ENCODE data around the gene AADACL4.
A peak's percentile ranks its signal among the peaks of the same experiment; 100 is the strongest.

Gene AADACL4

DNA sequence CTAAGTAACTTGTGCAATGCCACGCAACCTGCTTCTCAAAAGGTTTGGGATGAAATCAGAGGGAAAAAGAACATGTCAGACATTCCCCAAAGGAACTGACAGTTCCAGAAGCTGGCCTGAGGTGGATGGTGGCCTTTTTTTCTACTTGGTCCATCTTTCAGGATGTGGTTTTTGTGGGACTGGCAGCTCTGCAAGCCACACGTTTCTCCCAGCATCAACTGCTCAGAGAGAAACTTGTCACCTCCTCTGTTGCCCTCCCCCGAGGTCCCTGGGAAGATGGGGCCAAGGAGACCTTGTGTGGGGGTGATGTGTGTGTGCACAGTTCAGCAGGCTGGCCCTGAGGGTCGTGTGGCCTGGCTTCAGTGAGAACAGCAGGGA is 23.4 kb upstream of the AADACL4 start:
- Histone ChIP-seq H3K9ac (ENCODE audit: low read length) (peak overlapping the region; percentile 49), H3K4me1 (ENCODE audit: insufficient read depth, low read length) (peaks cover 45% of the 10 kb centered on the region), H3K36me3 (ENCODE audit: insufficient read depth, low read length) (no peaks in the 10 kb centered on the region), H3K4me3 (ENCODE audit: low read depth in 1 of 2, low read length in 2 of 2) (no peak overlapping the region), H3K27ac (ENCODE audit: low read depth, low read length) (peak overlapping the region; percentile 97), H3K27me3 (ENCODE audit: control insufficient read depth in 1 of 2, insufficient read depth in 2 of 2, low read length in 2 of 2) (no peaks in the 10 kb centered on the region), H3K9me3 (ENCODE audit: low read length) (no peaks in the 10 kb centered on the region)

DNA sequence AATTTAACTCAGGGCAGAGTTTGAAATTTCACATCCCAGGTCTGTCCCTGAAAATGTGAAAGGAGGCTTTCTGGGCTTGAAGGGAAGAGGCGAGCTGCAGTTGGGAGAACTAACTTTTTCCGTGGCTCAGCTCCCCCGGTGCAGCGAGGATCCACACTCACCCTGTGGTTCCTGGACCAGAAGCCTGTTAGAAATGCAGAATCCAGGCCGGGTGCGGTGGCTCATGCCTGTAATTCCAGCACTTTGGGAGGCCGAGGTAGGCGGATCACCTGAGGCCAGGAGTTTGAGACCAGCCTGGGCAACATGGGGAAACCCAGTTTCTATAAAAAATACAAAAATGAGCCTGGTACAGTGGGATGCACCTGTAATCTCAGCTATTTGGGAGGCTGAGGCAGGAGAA is 23.0 kb upstream of the AADACL4 start:
- H3K27me3 ChIP-seq (ENCODE audit: control insufficient read depth in 1 of 2, insufficient read depth in 2 of 2, low read length in 2 of 2), result no peaks in the 10 kb centered on the region
- H3K9me3 ChIP-seq (ENCODE audit: low read length), result no peaks in the 10 kb centered on the region
- H3K27ac ChIP-seq (ENCODE audit: low read depth, low read length), result peak overlapping the region; percentile 97
- peaks cover 41% of the 10 kb centered on the region for H3K4me1 ChIP-seq (ENCODE audit: insufficient read depth, low read length)
- H3K4me3 ChIP-seq (ENCODE audit: low read depth in 1 of 2, low read length in 2 of 2), result no peak overlapping the region
- no peaks in the 10 kb centered on the region for H3K36me3 ChIP-seq (ENCODE audit: insufficient read depth, low read length)
- no peak overlapping the region for H3K9ac ChIP-seq (ENCODE audit: low read length)

DNA sequence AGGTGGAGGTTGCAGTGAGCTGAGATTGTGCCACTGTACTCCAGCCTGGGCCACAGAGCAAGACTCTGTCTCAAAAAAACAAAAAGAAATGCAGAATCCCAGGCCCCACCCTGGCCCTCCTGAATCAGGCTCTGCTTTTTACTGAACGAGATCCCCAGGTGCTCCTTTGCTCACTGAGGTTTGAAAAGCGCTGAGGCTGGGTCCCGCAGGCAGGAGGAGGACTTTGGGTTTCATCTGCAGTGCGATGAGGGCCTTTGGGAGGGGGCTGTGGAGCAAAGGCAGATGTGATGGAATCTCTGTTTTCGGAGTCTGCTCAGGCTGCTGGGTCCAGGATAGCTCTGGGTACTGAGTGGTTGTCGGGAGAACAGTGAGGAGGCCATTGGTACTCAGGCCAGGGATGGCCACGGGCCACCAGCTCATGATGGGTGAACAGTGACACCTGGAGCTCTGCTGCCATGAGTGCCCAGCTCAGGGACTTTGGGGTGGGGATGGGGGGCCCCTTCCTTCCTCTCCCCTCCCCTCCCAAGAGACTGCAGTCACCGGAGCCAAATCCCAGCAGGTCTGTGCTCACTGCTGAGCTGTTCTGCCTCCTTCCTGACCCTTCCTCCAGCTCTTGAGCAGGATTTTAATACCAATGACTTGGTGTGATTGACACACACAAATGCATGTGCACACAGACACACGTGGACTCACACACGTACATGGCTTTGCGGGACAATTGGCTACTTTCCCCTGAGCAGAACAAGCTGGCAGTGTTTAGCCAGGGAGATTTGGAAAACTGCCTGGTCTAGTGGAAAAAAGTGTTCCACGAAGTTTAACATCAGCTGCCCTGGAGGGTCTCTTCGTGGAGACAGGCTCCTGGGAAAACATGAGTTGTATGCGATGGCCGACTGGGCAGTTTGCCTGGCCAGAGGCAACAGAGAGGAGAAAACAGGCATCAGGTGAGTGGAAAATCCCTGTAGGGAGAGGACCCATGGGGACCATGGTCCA is 22.2 kb upstream of the AADACL4 start:
- Histone ChIP-seq H3K36me3 (ENCODE audit: insufficient read depth, low read length) (no peaks in the 10 kb centered on the region), H3K4me1 (ENCODE audit: insufficient read depth, low read length) (peaks cover 41% of the 10 kb centered on the region), H3K27ac (ENCODE audit: low read depth, low read length) (peak overlapping the region; percentile 76), H3K9ac (ENCODE audit: low read length) (no peak overlapping the region), H3K4me3 (ENCODE audit: low read depth in 1 of 2, low read length in 2 of 2) (no peak overlapping the region), H3K9me3 (ENCODE audit: low read length) (no peaks in the 10 kb centered on the region), H3K27me3 (ENCODE audit: control insufficient read depth in 1 of 2, insufficient read depth in 2 of 2, low read length in 2 of 2) (no peaks in the 10 kb centered on the region)

DNA sequence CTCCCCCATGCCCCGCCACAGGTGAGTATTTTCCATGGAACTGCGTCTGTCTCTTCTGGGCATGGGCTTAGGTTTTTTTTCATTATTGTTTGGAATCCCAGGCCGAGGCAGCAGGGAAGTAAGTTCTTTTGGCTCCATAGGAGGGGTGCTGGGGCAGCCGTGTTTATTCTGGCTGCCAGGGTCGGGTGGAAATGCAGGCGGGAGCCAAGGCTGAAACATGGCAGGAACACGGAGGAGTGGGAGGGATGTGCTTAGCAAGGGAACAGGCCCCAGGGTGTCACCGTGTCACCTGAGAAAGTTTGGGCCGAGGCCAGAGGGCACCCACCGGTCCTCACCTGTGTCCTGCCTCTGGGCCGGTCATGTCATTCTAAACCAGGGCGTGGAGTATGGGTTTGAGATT is 21.4 kb upstream of the AADACL4 start:
- peak overlapping the region in 1 of 2 donors; percentile 8 for H3K4me3 ChIP-seq (ENCODE audit: low read depth in 1 of 2, low read length in 2 of 2)
- H3K4me1 ChIP-seq (ENCODE audit: insufficient read depth, low read length), result peaks cover 41% of the 10 kb centered on the region
- H3K9ac ChIP-seq (ENCODE audit: low read length), result no peak overlapping the region
- H3K27me3 ChIP-seq (ENCODE audit: control insufficient read depth in 1 of 2, insufficient read depth in 2 of 2, low read length in 2 of 2), result no peaks in the 10 kb centered on the region
- no peaks in the 10 kb centered on the region for H3K9me3 ChIP-seq (ENCODE audit: low read length)
- no peaks in the 10 kb centered on the region for H3K36me3 ChIP-seq (ENCODE audit: insufficient read depth, low read length)
- H3K27ac ChIP-seq (ENCODE audit: low read depth, low read length), result peak overlapping the region; percentile 76

DNA sequence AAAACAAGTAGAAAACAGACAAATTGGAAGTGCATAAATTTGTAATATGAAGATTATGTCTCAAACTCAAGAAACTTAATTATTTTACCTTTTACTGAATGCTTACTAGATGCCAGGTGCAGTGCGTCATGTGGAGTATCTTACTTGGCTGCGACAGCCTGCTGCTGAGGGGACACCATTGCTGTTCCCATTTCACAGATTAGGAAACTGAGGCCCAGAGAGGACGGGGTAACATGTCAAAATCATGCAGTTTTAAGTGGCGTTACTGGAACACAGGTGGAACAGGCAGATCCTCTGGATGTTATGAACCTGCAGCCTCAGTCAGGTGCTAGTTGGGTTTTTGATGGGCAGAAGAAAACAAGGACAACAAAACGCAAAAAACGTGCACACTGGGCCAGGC is 18.6 kb upstream of the AADACL4 start:
- Histone ChIP-seq H3K27me3 (ENCODE audit: control insufficient read depth in 1 of 2, insufficient read depth in 2 of 2, low read length in 2 of 2) (no peaks in the 10 kb centered on the region), H3K9me3 (ENCODE audit: low read length) (no peaks in the 10 kb centered on the region), H3K4me1 (ENCODE audit: insufficient read depth, low read length) (peaks cover 23% of the 10 kb centered on the region), H3K27ac (ENCODE audit: low read depth, low read length) (no peak overlapping the region), H3K9ac (ENCODE audit: low read length) (no peak overlapping the region), H3K4me3 (ENCODE audit: low read depth in 1 of 2, low read length in 2 of 2) (no peak overlapping the region), H3K36me3 (ENCODE audit: insufficient read depth, low read length) (no peaks in the 10 kb centered on the region)

DNA sequence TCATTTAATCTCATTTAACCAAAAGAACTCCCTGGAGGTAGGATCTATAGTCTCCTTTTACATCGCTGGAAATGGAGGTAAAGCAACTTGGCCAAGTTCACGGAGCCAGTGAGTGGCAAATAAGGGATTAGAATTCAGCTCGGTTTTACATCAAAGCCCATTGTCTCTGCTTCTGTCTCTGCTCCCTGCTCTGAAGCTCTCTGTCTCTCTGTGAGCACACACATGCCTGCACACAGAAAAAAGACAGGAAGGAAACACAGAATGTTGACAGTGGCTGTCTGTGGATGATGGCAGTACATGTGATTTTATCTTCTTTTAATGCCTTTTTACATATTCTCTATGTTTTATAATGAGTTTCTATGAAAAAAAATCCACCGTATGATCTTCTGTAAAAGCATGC is 17.0 kb upstream of the AADACL4 start:
- no peak overlapping the region for H3K9ac ChIP-seq (ENCODE audit: low read length)
- no peak overlapping the region for H3K27ac ChIP-seq (ENCODE audit: low read depth, low read length)
- no peak overlapping the region for H3K4me3 ChIP-seq (ENCODE audit: low read depth in 1 of 2, low read length in 2 of 2)
- no peaks in the 10 kb centered on the region for H3K36me3 ChIP-seq (ENCODE audit: insufficient read depth, low read length)
- H3K9me3 ChIP-seq (ENCODE audit: low read length), result no peaks in the 10 kb centered on the region
- H3K27me3 ChIP-seq (ENCODE audit: control insufficient read depth in 1 of 2, insufficient read depth in 2 of 2, low read length in 2 of 2), result no peaks in the 10 kb centered on the region
- peaks cover 14% of the 10 kb centered on the region for H3K4me1 ChIP-seq (ENCODE audit: insufficient read depth, low read length)

DNA sequence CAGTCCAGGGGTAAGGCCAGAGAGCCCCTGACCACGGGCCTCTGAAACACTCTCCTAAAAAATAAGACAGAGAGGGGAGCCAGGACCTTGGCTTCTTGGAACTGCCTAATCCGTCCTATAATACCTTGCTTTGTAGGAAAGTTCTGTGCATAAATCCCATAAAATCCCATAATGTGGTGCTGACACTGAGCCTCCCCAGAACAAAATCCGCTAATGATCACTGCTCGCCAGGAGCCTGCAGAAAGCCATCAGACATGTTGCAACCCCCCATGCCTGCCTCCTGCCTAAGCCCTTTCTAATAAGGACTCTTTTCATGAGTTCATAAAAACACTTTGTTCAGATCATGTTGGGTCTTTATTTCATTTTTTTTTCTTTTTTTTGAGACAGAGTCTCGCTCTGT is 16.6 kb upstream of the AADACL4 start:
- Histone ChIP-seq H3K27ac (ENCODE audit: low read depth, low read length) (no peak overlapping the region), H3K36me3 (ENCODE audit: insufficient read depth, low read length) (no peaks in the 10 kb centered on the region), H3K9me3 (ENCODE audit: low read length) (no peaks in the 10 kb centered on the region), H3K4me3 (ENCODE audit: low read depth in 1 of 2, low read length in 2 of 2) (no peak overlapping the region), H3K4me1 (ENCODE audit: insufficient read depth, low read length) (peaks cover 10% of the 10 kb centered on the region), H3K27me3 (ENCODE audit: control insufficient read depth in 1 of 2, insufficient read depth in 2 of 2, low read length in 2 of 2) (no peaks in the 10 kb centered on the region), H3K9ac (ENCODE audit: low read length) (no peak overlapping the region)

DNA sequence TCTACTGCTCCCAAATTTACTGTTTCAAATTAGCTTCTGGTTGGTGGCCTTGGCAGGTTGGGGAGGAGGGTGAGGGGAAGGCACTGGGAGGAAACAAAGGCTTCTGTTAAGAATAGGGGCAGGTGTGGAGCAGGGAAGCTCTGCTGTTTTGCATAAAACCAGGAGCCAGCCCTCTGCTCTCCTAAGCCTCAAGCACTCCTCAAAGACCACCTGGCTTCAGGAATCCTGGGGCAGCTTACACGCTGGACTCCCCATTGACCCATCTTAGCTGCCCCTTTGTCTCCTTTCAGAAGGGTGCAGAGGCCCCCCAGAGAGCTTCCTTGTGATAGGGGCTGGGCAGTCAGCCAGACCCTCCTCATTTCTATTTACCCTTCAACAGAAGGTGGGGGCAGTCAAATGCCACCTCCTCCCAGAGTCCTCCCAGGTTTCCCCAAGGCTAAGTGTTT is 14.4 kb upstream of the AADACL4 start:
- Histone ChIP-seq H3K4me1 (ENCODE audit: insufficient read depth, low read length) (no peaks in the 10 kb centered on the region), H3K4me3 (ENCODE audit: low read depth in 1 of 2, low read length in 2 of 2) (no peak overlapping the region), H3K9ac (ENCODE audit: low read length) (no peak overlapping the region), H3K27ac (ENCODE audit: low read depth, low read length) (no peak overlapping the region), H3K27me3 (ENCODE audit: control insufficient read depth in 1 of 2, insufficient read depth in 2 of 2, low read length in 2 of 2) (no peaks in the 10 kb centered on the region), H3K36me3 (ENCODE audit: insufficient read depth, low read length) (no peaks in the 10 kb centered on the region), H3K9me3 (ENCODE audit: low read length) (no peaks in the 10 kb centered on the region)

DNA sequence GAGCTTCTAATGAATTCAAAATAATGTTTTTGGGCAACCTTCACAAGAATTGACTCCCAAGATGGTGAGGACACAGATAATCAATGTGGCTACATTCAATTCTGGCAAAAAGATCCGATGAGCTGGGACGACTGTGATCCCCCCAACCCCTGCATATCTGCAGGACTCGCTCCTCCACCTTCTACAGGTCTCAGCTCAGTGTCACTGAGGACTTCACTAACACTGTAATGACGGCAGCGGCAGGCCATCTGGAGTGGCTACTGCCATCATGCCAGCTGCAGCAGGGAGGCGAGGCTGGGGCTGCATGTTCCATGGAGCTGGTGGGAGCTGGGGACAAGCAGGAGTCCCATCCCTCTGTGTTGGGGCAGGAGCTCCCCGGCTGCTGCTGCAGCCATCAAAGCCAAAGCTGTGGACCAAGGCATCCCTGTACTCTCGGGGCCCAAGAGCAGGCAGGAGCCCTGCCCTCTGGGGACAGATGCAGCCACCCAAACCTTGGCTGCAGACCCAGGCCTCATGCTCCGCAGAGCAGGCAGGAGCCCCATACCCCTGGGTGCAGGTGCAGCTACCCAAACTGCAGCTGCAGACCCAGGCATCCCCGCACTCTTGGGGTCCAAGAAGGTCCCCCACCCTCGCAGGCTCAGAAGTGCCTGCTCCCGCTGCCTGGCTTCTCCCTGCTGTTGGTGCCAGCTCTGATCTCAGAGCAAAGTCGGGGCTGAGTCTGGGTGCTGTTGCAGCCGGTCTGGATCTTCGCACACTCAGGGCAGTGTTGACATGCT is 13.7 kb upstream of the AADACL4 start:
- Histone ChIP-seq H3K4me3 (ENCODE audit: low read depth in 1 of 2, low read length in 2 of 2) (no peak overlapping the region), H3K27ac (ENCODE audit: low read depth, low read length) (no peak overlapping the region)

DNA sequence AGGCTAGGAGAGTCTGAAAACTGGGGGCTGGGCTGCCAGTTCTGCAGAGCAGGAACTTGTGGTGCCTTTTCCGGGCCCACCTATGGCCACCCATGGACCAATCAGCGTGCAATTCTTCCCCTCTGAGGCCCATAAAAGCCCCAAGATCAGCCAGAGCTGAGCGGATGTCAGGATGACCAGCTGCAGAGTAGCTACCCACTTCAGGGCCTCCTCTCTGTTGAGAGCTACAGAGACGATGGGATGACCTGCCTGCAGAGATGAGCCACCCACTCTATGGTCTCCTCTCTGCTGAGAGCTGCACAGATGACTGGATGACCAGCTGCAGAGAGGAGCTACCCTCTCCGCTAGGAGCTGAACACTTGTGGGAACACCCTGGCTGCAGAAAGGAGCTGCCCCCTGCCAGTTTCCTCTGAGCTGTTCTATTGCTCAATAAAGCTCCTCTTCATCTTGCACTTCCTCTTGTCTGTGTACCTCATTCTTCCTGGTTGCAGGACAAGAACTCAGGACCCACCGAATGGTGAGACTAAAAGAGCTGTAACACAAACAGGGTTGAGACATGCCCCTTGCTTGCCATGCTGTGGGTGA is 12.8 kb upstream of the AADACL4 start:
- no peaks in the 10 kb centered on the region for H3K36me3 ChIP-seq (ENCODE audit: insufficient read depth, low read length)
- no peaks in the 10 kb centered on the region for H3K27me3 ChIP-seq (ENCODE audit: control insufficient read depth in 1 of 2, insufficient read depth in 2 of 2, low read length in 2 of 2)
- H3K27ac ChIP-seq (ENCODE audit: low read depth, low read length), result no peak overlapping the region
- H3K4me1 ChIP-seq (ENCODE audit: insufficient read depth, low read length), result no peaks in the 10 kb centered on the region
- H3K9ac ChIP-seq (ENCODE audit: low read length), result no peak overlapping the region
- H3K4me3 ChIP-seq (ENCODE audit: low read depth in 1 of 2, low read length in 2 of 2), result no peak overlapping the region
- no peaks in the 10 kb centered on the region for H3K9me3 ChIP-seq (ENCODE audit: low read length)

More for the DNA sequence above, 13.7 kb upstream of the AADACL4 start:
- Histone ChIP-seq H3K27me3 (ENCODE audit: control insufficient read depth in 1 of 2, insufficient read depth in 2 of 2, low read length in 2 of 2) (no peaks in the 10 kb centered on the region), H3K9me3 (ENCODE audit: low read length) (no peaks in the 10 kb centered on the region), H3K9ac (ENCODE audit: low read length) (no peak overlapping the region), H3K36me3 (ENCODE audit: insufficient read depth, low read length) (no peaks in the 10 kb centered on the region), H3K4me1 (ENCODE audit: insufficient read depth, low read length) (no peaks in the 10 kb centered on the region)

DNA sequence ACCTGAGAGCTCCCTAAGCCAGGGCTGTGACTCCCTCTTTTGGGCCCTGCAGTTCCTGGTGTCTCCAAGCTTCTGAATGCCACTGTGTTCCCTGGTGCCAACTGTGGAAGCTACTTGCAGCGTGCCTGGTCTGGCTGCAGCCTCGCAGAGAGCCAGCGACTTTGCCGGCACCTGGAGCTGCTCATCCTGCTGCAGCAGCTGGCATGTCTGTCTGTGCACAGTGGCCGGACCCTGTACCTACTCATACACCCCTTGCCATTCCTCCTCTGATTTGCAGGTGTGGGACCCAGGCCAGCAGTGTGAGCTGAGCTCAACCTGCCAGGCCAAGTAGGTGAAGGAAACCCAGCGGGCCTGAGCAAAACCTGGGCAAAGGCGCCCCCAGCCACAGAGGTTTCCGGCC is 12.3 kb upstream of the AADACL4 start:
- H3K27ac ChIP-seq (ENCODE audit: low read depth, low read length), result no peak overlapping the region
- no peaks in the 10 kb centered on the region for H3K9me3 ChIP-seq (ENCODE audit: low read length)
- no peaks in the 10 kb centered on the region for H3K4me1 ChIP-seq (ENCODE audit: insufficient read depth, low read length)
- no peak overlapping the region for H3K4me3 ChIP-seq (ENCODE audit: low read depth in 1 of 2, low read length in 2 of 2)
- no peak overlapping the region for H3K9ac ChIP-seq (ENCODE audit: low read length)
- H3K36me3 ChIP-seq (ENCODE audit: insufficient read depth, low read length), result no peaks in the 10 kb centered on the region
- H3K27me3 ChIP-seq (ENCODE audit: control insufficient read depth in 1 of 2, insufficient read depth in 2 of 2, low read length in 2 of 2), result no peaks in the 10 kb centered on the region
